Fibroblast of lung (primary cell): ENCODE data around the gene TNS3. TPM values are rescaled to one million over a fixed set of nuclear protein-coding genes. Genes with fewer than 3 reads are reported as not detected.

Experiments
- DNase-seq, 2 donors: peaks; one replicate each; pipeline versions ENCODE4 v3.0.0 to v3.0.0-alpha.2; 2010; ENCODE audit warnings: low read depth in 2 of 2
- H2AFZ ChIP-seq: 2 replicates; pipeline ENCODE4 v1.5.1; 2012; ENCODE audit warnings: low read length, control low read depth, inconsistent platforms
- H3K27ac ChIP-seq: 2 replicates; pipeline ENCODE4 v1.5.1; 2011; ENCODE audit warnings: low read length, control low read depth; ENCODE audit not compliant: insufficient read depth
- H3K27me3 ChIP-seq: 2 replicates; pipeline ENCODE4 v1.5.1; 2011; ENCODE audit warnings: mild to moderate bottlenecking, low read length; ENCODE audit not compliant: control insufficient read depth, insufficient read depth
- H3K36me3 ChIP-seq: 2 replicates; pipeline ENCODE4 v1.5.1; 2011; ENCODE audit warnings: low read length; ENCODE audit not compliant: control insufficient read depth, insufficient read depth
- H3K4me1 ChIP-seq: 2 replicates; pipeline ENCODE4 v1.5.1; 2011; ENCODE audit warnings: low read length; ENCODE audit not compliant: control insufficient read depth, insufficient read depth; ENCODE audit errors: extremely low read depth
- H3K4me2 ChIP-seq: 2 replicates; pipeline ENCODE4 v1.5.1; 2011; ENCODE audit warnings: low read length, control low read depth; ENCODE audit not compliant: insufficient read depth; ENCODE audit errors: extremely low read depth
- H3K4me3 ChIP-seq, 4 experiments: fragments of 200-600 bp in 1 of 4; sonication (generic) in 1 of 4; replicated peaks in 1 of 4; 2 replicates each; pipeline ENCODE4 v1.5.1; 2011 to 2016; ENCODE audit warnings: low read length in 4 of 4, low read depth in 3 of 4, mild to moderate bottlenecking in 3 of 4, control low read depth in 2 of 4, inconsistent platforms in 1 of 4, mixed read lengths in 1 of 4; ENCODE audit not compliant: insufficient read depth in 1 of 4; ENCODE audit errors: control extremely low read depth in 1 of 4
- H3K79me2 ChIP-seq: 2 replicates; pipeline ENCODE4 v1.5.1; 2012; ENCODE audit warnings: mild to moderate bottlenecking, low read length, inconsistent platforms; ENCODE audit not compliant: control insufficient read depth, insufficient read depth
- H3K9ac ChIP-seq: 2 replicates; pipeline ENCODE4 v1.5.1; 2011; ENCODE audit warnings: mild to moderate bottlenecking, low read length, control low read depth; ENCODE audit not compliant: insufficient read depth
- H3K9me3 ChIP-seq: 2 replicates; pipeline ENCODE4 v1.5.1; 2012; ENCODE audit warnings: low read depth, low read length; ENCODE audit not compliant: control insufficient read depth, insufficient read depth
- H4K20me1 ChIP-seq: 2 replicates; pipeline ENCODE4 v1.5.1; 2011; ENCODE audit warnings: low read length; ENCODE audit not compliant: control insufficient read depth, insufficient read depth; ENCODE audit errors: extremely low read depth
- CTCF ChIP-seq, 2 donors: IDR thresholded peaks in 1 of 2; conservative IDR thresholded peaks in 1 of 2; 1 replicate in 1 of 2; 2 replicates in 1 of 2; pipeline ENCODE4 v1.5.1; 2011 to 2012; ENCODE audit warnings: low read length in 2 of 2, control low read depth in 1 of 2, inconsistent platforms in 1 of 2, low read depth in 1 of 2, mild to moderate bottlenecking in 1 of 2
- EZH2 ChIP-seq: IDR thresholded peaks from 2 replicates; pipeline ENCODE4 v1.5.1; 2012; ENCODE audit warnings: low read length, control low read depth, mild to moderate bottlenecking; ENCODE audit errors: missing control alignments
- polyA plus RNA-seq, 2 donors: library from polyadenylated mRNA; depleted of rRNA in 1 of 2; stranded (reverse) in 1 of 2; unstranded in 1 of 2; fragments of >200 nt; gene quantifications; 2 replicates each; pipeline ENCODE4 v1.2.1, GENCODE V29; 2011 to 2012; ENCODE audit warnings: missing spikeins in 1 of 2
- total RNA-seq: library from RNA; depleted of rRNA; stranded (reverse); fragments of >200 nt; gene quantifications from 2 replicates; pipeline ENCODE4 v1.2.1, GENCODE V29; 2014

The TNS3 gene
- total and polyA plus RNA-seq, 2 donors (not counting 1 experiment from before 2014, with no cell fraction given), result 74.4 to 88.8 TPM

- Histone ChIP-seq H3K79me2 (peaks cover 6% of the 10 kb centered on the region), H2AFZ (no peak overlapping the region), H3K27me3 (no peaks in the 10 kb centered on the region), H3K4me2 (no peak overlapping the region), H4K20me1 (no peaks in the 10 kb centered on the region), H3K4me1 (no peaks in the 10 kb centered on the region), H3K9me3 (no peaks in the 10 kb centered on the region), H3K4me3 (no peak overlapping the region), H3K27ac (no peak overlapping the region), H3K36me3 (peaks cover 11% of the 10 kb centered on the region), H3K9ac (no peak overlapping the region)
- peak; percentile 85 to 95 for DNase-seq
- TF ChIP-seq CTCF (conservative IDR thresholded peaks at IDR 0.05 in 1 of 2, IDR thresholded peaks at IDR 0.05 in 1 of 2; ENCODE audit: low read depth in 1 of 2, low read length in 2 of 2), result no peak
- TF ChIP-seq EZH2, result no peak
These were observed 61.5 kb downstream of the TNS3 start for GRCh38 chr7:47520406-47520805.

- H3K4me3 ChIP-seq, result no peak overlapping the region
- no peaks in the 10 kb centered on the region for H3K27me3 ChIP-seq
- no peaks in the 10 kb centered on the region for H4K20me1 ChIP-seq
- peak in 1 of 2 donors; percentile 90 for DNase-seq
- no peak overlapping the region for H3K4me2 ChIP-seq
- H3K4me1 ChIP-seq, result peaks cover 6% of the 10 kb centered on the region
- no peak overlapping the region for H3K9ac ChIP-seq
- no peak overlapping the region for H3K27ac ChIP-seq
- H3K9me3 ChIP-seq, result no peaks in the 10 kb centered on the region
- H3K79me2 ChIP-seq, result peaks cover 10% of the 10 kb centered on the region
- TF ChIP-seq EZH2 (no peak), CTCF (conservative IDR thresholded peaks at IDR 0.05 in 1 of 2, IDR thresholded peaks at IDR 0.05 in 1 of 2; ENCODE audit: low read depth in 1 of 2, low read length in 2 of 2) (no peak)
- H2AFZ ChIP-seq, result no peak overlapping the region
- peaks cover 10% of the 10 kb centered on the region for H3K36me3 ChIP-seq
These were observed 63.1 kb downstream of the TNS3 start for GRCh38 chr7:47518827-47519226.

GRCh38 chr7:47517821-47518480, 64.0 kb downstream of the TNS3 start:
- Histone ChIP-seq H3K27me3 (no peaks in the 10 kb centered on the region), H2AFZ (no peak overlapping the region), H3K4me2 (no peak overlapping the region), H4K20me1 (no peaks in the 10 kb centered on the region), H3K27ac (no peak overlapping the region), H3K9me3 (no peaks in the 10 kb centered on the region), H3K79me2 (peaks cover 10% of the 10 kb centered on the region), H3K4me3 (no peak overlapping the region), H3K4me1 (peaks cover 12% of the 10 kb centered on the region), H3K9ac (no peak overlapping the region), H3K36me3 (peaks cover 4% of the 10 kb centered on the region)
- DNase-seq, result no peak
- no peak for TF ChIP-seq EZH2
- TF ChIP-seq CTCF (conservative IDR thresholded peaks at IDR 0.05 in 1 of 2, IDR thresholded peaks at IDR 0.05 in 1 of 2; ENCODE audit: low read depth in 1 of 2, low read length in 2 of 2), result no peak
